ENCODE data around the gene ELMOD3. TPM values are rescaled to one million over a fixed set of nuclear protein-coding genes. Genes with fewer than 3 reads are reported as not detected.
"Not testable (repeated sequence)": the region's sequence is repeated elsewhere in the genome, so short reads cannot be mapped to it uniquely, and the experiment has no call there.

The ELMOD3 gene
- polyA plus RNA-seq, 1 donor (not counting 4 experiments of a cell fraction or from before 2014, with no cell fraction given), result 20.1 TPM

DNA sequence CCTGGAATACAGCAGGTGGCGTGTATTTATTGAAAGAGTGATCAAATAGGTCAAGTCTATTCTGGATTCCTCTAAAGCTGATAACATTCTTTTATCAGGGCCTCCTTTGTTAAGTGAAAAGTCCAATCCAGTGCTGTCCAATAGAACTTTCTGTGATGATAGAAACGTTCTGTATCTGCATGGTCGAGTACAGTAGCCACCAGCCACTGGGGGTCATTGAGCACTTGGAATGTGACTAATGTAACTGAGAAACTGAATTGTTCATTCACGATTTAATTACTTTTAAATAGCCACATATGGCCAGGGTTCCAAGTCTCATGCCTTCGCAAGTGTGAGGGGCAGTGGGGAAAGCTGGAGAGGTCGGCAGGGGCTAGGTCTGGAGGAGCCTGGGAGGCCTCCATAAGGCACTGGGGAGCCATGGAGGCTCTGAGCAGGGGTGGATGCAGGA lies 84.5 kb downstream of the ELMOD3 start:
- no peaks in the 10 kb centered on the region for H4K20me1 ChIP-seq (ENCODE audit: control insufficient read depth, extremely low read depth, insufficient read depth, low read length)
- H3K27me3 ChIP-seq (ENCODE audit: control insufficient read depth, extremely low read depth, insufficient read depth, low read length), result no peaks in the 10 kb centered on the region
- H3K36me3 ChIP-seq (ENCODE audit: control insufficient read depth in 2 of 2, extremely low read depth in 1 of 2, insufficient read depth in 2 of 2, low read length in 2 of 2), result no peaks in the 10 kb centered on the region
- no peak overlapping the region for H3K4me3 ChIP-seq (ENCODE audit: control insufficient read depth in 2 of 3, extremely low read depth in 1 of 3, insufficient read depth in 2 of 3, low read depth in 1 of 3, low read length in 3 of 3)
- DNase-seq (ENCODE audit: low read depth, low spot score), result no peak
- no peak overlapping the region for H3K9ac ChIP-seq (ENCODE audit: control insufficient read depth, extremely low read depth, insufficient read depth, low read length)
- no peaks in the 10 kb centered on the region for H3K79me2 ChIP-seq (ENCODE audit: control insufficient read depth, insufficient read depth, low read length)
- no peak overlapping the region for H2AFZ ChIP-seq (ENCODE audit: control insufficient read depth, low read length)
- dilution Hi-C loops (cut with MboI; ENCODE audit: extremely low pct_ligation_motif_present, low sequenced_read_pairs), result no loop called here
- no peaks in the 10 kb centered on the region for H3K9me1 ChIP-seq (ENCODE audit: control insufficient read depth, extremely low read depth, insufficient read depth, low read length)
- peaks cover 15% of the 10 kb centered on the region for H3K4me1 ChIP-seq (ENCODE audit: control insufficient read depth, extremely low read depth, insufficient read depth, low read length)
- FAIRE-seq, result no peak
- TF ChIP-seq, protein P1, sequence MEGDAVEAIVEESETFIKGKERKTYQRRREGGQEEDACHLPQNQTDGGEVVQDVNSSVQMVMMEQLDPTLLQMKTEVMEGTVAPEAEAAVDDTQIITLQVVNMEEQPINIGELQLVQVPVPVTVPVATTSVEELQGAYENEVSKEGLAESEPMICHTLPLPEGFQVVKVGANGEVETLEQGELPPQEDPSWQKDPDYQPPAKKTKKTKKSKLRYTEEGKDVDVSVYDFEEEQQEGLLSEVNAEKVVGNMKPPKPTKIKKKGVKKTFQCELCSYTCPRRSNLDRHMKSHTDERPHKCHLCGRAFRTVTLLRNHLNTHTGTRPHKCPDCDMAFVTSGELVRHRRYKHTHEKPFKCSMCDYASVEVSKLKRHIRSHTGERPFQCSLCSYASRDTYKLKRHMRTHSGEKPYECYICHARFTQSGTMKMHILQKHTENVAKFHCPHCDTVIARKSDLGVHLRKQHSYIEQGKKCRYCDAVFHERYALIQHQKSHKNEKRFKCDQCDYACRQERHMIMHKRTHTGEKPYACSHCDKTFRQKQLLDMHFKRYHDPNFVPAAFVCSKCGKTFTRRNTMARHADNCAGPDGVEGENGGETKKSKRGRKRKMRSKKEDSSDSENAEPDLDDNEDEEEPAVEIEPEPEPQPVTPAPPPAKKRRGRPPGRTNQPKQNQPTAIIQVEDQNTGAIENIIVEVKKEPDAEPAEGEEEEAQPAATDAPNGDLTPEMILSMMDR (optimal IDR thresholded peaks at IDR 0.05 in 1 of 3, IDR thresholded peaks at IDR 0.05 in 1 of 3, conservative IDR thresholded peaks at IDR 0.05 in 1 of 3; ENCODE audit: extremely low read depth in 1 of 3, insufficient read depth in 2 of 3, low read length in 3 of 3), result no peak
- TF ChIP-seq EZH2 (IDR thresholded peaks at IDR 0.05; ENCODE audit: low read length), result no peak
- no peaks in the 10 kb centered on the region for H3K9me3 ChIP-seq (ENCODE audit: control insufficient read depth, low read depth, low read length)
- no peak overlapping the region for H3K27ac ChIP-seq (ENCODE audit: control insufficient read depth, insufficient read depth, low read length)
- no peak overlapping the region for H3K4me2 ChIP-seq (ENCODE audit: control insufficient read depth, extremely low read depth, insufficient read depth, low read depth, low read length)

- H3K36me3 ChIP-seq (ENCODE audit: control insufficient read depth in 2 of 2, extremely low read depth in 1 of 2, insufficient read depth in 2 of 2, low read length in 2 of 2); H3K9me3 ChIP-seq (ENCODE audit: control insufficient read depth, low read depth, low read length); FAIRE-seq; H2AFZ ChIP-seq (ENCODE audit: control insufficient read depth, low read length); H4K20me1 ChIP-seq (ENCODE audit: control insufficient read depth, extremely low read depth, insufficient read depth, low read length); H3K9ac ChIP-seq (ENCODE audit: control insufficient read depth, extremely low read depth, insufficient read depth, low read length); H3K4me3 ChIP-seq (ENCODE audit: control insufficient read depth in 2 of 3, extremely low read depth in 1 of 3, insufficient read depth in 2 of 3, low read depth in 1 of 3, low read length in 3 of 3); H3K27ac ChIP-seq (ENCODE audit: control insufficient read depth, insufficient read depth, low read length); H3K9me1 ChIP-seq (ENCODE audit: control insufficient read depth, extremely low read depth, insufficient read depth, low read length); dilution Hi-C loops (cut with MboI; ENCODE audit: extremely low pct_ligation_motif_present, low sequenced_read_pairs); H3K79me2 ChIP-seq (ENCODE audit: control insufficient read depth, insufficient read depth, low read length); H3K4me2 ChIP-seq (ENCODE audit: control insufficient read depth, extremely low read depth, insufficient read depth, low read depth, low read length); DNase-seq (ENCODE audit: low read depth, low spot score); H3K27me3 ChIP-seq (ENCODE audit: control insufficient read depth, extremely low read depth, insufficient read depth, low read length): not testable (repeated sequence)
- H3K4me1 ChIP-seq (ENCODE audit: control insufficient read depth, extremely low read depth, insufficient read depth, low read length), result peaks cover 13% of the 10 kb centered on the region
These were observed 85.0 kb downstream of the ELMOD3 start for GRCh38 chr2:85439569-85439968.

GRCh38 chr2:85439986-85440385 lies 85.4 kb downstream of the ELMOD3 start:
- Histone ChIP-seq H3K27ac (ENCODE audit: control insufficient read depth, insufficient read depth, low read length) (no peak overlapping the region), H3K36me3 (ENCODE audit: control insufficient read depth in 2 of 2, extremely low read depth in 1 of 2, insufficient read depth in 2 of 2, low read length in 2 of 2) (no peaks in the 10 kb centered on the region), H3K4me3 (ENCODE audit: control insufficient read depth in 2 of 3, extremely low read depth in 1 of 3, insufficient read depth in 2 of 3, low read depth in 1 of 3, low read length in 3 of 3) (no peak overlapping the region), H4K20me1 (ENCODE audit: control insufficient read depth, extremely low read depth, insufficient read depth, low read length) (no peaks in the 10 kb centered on the region), H3K9ac (ENCODE audit: control insufficient read depth, extremely low read depth, insufficient read depth, low read length) (no peak overlapping the region), H3K4me2 (ENCODE audit: control insufficient read depth, extremely low read depth, insufficient read depth, low read depth, low read length) (no peak overlapping the region), H3K9me1 (ENCODE audit: control insufficient read depth, extremely low read depth, insufficient read depth, low read length) (no peaks in the 10 kb centered on the region), H3K27me3 (ENCODE audit: control insufficient read depth, extremely low read depth, insufficient read depth, low read length) (no peaks in the 10 kb centered on the region), H3K9me3 (ENCODE audit: control insufficient read depth, low read depth, low read length) (no peaks in the 10 kb centered on the region), H3K79me2 (ENCODE audit: control insufficient read depth, insufficient read depth, low read length) (no peaks in the 10 kb centered on the region), H2AFZ (ENCODE audit: control insufficient read depth, low read length) (no peak overlapping the region), H3K4me1 (ENCODE audit: control insufficient read depth, extremely low read depth, insufficient read depth, low read length) (peaks cover 18% of the 10 kb centered on the region)
- TF ChIP-seq, protein P1 (optimal IDR thresholded peaks at IDR 0.05 in 1 of 3, IDR thresholded peaks at IDR 0.05 in 1 of 3, conservative IDR thresholded peaks at IDR 0.05 in 1 of 3; ENCODE audit: extremely low read depth in 1 of 3, insufficient read depth in 2 of 3, low read length in 3 of 3), result no peak
- TF ChIP-seq EZH2 (IDR thresholded peaks at IDR 0.05; ENCODE audit: low read length), result no peak
- FAIRE-seq (no peak), DNase-seq (ENCODE audit: low read depth, low spot score) (no peak)
- dilution Hi-C loops (cut with MboI; ENCODE audit: extremely low pct_ligation_motif_present, low sequenced_read_pairs), result no loop called here

Data from keratinocyte (primary cell).